NCI-H1436 treated with DMSO at 0.1 percent for 48 hours (cell line): ENCODE results near the gene EXOC3L1.

ENCODE experiments used
- DNase-seq: peaks from one replicate; lab custom pipeline; 2025; lab: John Stamatoyannopoulos, UW

EXOC3L1 gene, protein sequence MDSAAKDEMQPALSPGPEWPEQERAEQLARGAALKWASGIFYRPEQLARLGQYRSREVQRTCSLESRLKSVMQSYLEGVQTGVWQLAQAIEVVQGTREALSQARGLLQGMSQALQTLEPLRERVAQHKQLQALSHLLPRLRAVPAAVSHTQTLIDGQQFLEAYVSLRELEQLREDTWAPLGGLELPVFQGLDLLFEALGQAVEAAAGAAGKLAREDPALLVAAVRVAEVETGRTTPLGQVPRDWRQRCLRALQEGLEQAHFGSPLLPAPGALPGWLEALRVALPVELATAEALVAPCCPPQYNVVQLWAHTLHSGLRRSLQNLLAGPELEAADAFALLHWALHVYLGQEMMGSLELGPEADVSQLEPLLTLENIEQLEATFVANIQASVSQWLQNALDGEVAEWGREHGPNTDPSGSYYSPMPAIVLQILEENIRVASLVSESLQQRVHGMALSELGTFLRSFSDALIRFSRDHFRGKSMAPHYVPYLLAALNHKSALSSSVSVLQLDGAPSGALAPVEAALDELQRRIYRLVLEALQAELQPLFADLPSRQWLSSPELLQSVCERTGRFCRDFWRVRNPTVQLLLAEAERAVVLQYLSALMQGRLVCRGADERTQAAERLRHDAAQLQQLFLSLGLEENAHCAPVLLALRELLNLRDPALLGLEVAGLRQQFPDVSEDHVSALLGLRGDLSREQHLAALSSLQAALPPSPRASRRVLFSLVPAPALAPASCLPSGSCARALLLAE

DNA sequence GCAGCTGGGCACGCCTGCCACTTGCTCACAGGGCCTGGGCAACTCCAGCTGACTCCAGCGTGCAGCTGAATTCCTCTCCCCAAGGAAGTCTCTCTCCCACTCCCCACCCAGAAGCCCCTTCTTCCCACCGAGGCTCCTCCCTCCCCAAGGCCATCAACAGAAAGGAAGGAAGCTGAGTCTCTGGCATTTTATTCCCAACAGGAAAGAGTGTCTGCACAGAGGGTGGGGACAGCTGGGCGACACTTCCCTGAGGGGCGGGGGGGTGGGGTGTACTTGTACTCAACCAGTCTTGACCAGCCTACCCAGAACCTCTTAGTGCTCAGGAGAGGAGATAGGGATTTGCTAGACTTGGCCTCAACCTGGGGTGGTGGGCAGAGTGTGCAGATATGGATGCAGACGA lies at the start of gene EXOC3L1:
Gene EXOC3L1 (minus strand): TSS at position 96 of the 400 bp plus-strand sequence. CDS start 460 bp downstream, outside the sequence.
- DNase-seq: no peak

DNA sequence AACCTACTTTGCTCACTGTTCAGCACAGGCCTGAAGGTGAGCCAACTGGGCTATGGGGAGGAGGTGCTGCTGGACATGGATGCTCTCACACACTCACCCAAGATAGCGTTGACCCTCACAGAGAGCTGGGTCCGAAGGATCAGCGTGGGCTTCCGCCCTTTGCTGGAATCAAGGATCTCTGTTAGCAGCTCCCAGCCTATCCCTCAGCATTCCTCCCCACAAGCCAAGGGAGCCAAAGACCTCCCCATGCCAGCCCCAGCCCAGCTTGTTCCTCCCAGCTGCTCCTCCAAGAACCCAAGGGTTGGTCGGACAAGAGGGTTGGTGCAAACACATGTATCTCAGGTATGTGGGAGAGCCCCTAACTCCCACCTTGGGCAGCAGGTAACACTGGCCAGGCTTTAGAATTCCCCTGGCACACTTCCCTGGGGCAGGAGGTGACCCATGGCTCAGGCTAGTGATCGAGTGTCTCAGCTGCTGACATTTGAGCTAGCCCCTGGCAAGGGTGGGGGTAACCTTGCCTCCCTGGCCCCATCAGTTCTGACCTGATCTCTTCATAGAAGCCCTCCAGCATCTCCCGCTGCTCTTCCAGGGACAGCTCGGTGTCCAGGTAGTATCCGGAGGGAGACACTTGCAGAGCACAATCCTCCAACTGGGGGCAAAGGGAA lies 49.0 kb upstream of the EXOC3L1 start:
- DNase-seq: no peak

GRCh38 chr16:67238278-67238575 lies 48.3 kb upstream of the EXOC3L1 start:
- DNase-seq: no peak

- no peak for DNase-seq
Observed at GRCh38 chr16:67237396-67238277, 47.7 kb upstream of the EXOC3L1 start.

- no peak for DNase-seq
Observed at GRCh38 chr16:67236563-67237395, 46.8 kb upstream of the EXOC3L1 start.

- DNase-seq: no peak
Observed at GRCh38 chr16:67235816-67236562, 46.1 kb upstream of the EXOC3L1 start.

GRCh38 chr16:67234180-67234597 lies 44.3 kb upstream of the EXOC3L1 start:
- DNase-seq: no peak

DNA sequence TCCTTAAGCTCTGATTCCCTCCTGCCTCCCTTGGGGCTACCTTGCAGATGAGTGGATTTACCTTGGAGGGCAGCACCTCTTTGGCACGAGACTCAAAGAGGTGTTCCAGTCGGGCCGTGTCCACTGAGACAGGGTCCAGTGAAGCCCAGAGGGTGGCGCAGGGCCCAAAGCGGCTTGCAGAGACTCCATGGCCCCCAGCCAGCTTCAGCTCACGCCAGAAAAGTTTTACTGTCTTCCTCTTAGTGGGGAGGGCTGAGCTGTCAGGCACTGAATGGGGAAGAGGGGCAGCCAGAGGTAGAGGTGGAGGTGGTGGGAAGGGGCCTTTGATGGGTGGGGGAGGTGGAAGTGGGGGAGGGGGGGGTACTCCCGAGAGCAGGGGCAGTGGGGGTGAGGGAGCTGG lies 43.7 kb upstream of the EXOC3L1 start:
- no peak for DNase-seq

DNA sequence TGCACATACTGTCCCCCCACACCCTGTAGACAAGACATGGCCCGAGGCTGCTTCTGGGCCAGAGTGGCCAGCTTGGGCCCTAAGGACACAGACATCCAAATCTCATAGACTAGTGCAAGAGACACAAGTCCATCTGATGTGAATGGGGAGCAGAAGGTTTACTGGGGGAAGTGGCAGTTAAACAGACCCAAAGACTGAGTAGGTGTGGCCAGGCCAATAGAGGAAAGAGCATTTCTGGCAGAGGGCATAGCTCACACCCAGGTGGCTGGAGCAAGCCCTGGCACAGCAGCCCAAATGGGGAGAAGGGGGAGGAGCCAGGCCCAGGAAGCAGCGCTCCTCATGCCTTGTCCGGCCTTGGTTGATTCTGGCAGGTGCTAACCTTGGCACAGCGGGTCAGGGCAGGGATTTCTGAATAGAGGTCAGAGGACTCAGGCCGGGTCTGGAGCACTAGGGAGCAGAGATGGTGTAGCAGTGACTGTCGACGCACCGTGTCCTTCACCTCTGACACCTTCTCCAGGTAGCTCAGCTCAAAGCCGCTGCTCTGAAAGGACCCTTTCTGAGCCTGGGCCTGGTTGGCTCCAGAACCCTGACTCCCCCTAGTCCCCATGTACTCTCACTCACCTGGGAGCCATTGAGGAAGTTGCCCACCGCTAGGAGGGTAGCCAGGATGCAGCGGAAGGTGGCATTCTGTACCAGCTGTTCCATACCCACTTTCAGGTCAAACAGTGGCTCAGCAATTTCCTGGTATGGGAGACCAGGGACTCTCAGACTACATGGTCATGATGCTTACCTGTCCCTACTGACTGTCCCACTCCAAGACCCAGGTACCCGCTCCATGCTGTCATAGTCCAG lies 41.1 kb upstream of the EXOC3L1 start:
- DNase-seq: no peak

GRCh38 chr16:67229906-67230808 lies 40.2 kb upstream of the EXOC3L1 start:
- DNase-seq: no peak

- DNase-seq: no peak
Observed at GRCh38 chr16:67228905-67229304, 39.0 kb upstream of the EXOC3L1 start.

DNA sequence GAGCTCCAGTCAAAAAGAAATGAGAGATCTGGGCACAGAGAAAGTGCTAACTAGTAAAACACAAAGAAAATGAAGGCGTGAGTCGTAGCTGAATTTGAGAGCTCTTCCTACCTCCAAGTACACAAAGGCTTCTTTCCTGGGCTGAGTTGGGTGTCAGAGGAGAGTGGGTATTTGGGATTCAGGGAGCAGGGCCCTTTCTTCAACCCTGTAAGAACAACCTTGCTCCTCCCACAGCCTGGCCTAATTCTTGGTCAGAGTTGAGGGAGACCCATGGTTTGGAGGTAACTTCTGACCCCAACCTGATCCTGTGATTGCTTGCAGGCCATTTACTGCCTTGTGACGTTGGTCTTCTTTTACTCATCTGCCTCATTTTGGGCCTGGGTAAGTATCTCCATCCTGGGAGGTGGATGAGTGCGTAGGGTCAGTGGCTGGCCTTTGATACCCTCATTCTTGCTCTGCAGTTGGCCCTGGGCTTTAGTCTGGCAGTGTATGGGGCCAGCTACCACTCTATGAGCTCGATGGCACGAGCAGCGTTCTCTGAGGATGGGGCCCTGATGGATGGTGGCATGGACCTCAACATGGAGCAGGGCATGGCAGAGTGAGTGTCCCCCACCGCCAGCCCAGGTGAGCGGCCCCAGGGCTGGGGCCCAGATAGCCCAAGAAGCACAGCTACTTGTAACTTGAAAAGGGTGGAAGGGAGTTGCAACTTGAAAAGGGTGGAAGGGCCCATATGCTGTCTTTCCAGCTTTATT lies 38.3 kb upstream of the EXOC3L1 start:
- no peak for DNase-seq

- no peak for DNase-seq
Observed at GRCh38 chr16:67227567-67227921, 37.6 kb upstream of the EXOC3L1 start.

GRCh38 chr16:67226804-67227566 lies 37.0 kb upstream of the EXOC3L1 start, which contains the start of gene TMEM208:
TSS of gene TMEM208 (plus strand) at chr16:67227130. CDS start at chr16:67227219, 89 bp downstream.
- peak; percentile 83 for DNase-seq

GRCh38 chr16:67226295-67226803 lies 36.4 kb upstream of the EXOC3L1 start:
- DNase-seq: no peak

DNA sequence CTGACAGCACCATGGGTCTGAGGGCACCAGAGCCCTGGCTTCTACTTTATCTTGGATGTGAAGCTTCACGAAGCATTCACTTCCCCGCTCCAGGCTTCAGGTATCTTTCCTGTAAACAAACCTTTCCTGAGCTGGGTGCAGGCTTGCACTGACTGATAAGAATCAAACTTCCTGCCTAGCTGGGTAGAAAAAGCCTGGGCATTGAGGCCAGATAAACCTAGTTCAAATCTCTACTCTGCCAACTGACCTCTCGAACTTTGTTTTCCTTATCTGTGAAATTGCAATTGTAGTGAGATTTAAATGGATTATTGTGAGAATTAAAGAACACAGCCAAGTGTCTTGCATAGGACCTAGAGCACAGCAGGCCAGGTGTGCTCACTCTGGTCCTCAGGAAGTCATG lies 34.1 kb upstream of the EXOC3L1 start:
- DNase-seq: no peak
